PC-3 (cell line): ENCODE data around the gene COMMD6. TPM values are rescaled to one million over a fixed set of nuclear protein-coding genes. Genes with fewer than 3 reads are reported as not detected.

ENCODE experiments used
- ATAC-seq: fragments of 200-7000 bp; cut with Tn5 transposase; 2 replicates; pipeline ENCODE4 v1.9.1; 2020; ENCODE audit warnings: mild to moderate bottlenecking, moderate library complexity
- BruUV-seq: library from RNA; stranded (reverse); fragments of 400-500 nt; replicated peaks from 2 replicates; lab custom pipeline; 2021; lab: Mats Ljungman, UMichigan
- CTCF ChIA-PET: fragments of 300-600 bp; sonication (Branson Sonifier 250); formaldehyde crosslinking; loops from one replicate; lab custom pipeline; 2022; ENCODE audit warnings: antibody characterized with exemption; lab: Charles Lee
- POLR2A ChIA-PET: fragments of 300-600 bp; sonication (Branson Sonifier 250); formaldehyde crosslinking; loops from one replicate; lab custom pipeline; 2022; ENCODE audit warnings: antibody characterized with exemption; ENCODE audit not compliant: unreplicated experiment; lab: Charles Lee
- DNase-seq: peaks from one replicate; pipeline ENCODE4 v3.0.0-alpha.2; 2015
- H2AFZ ChIP-seq: fragments of 300-600 bp; sonication (generic); 2 replicates; pipeline ENCODE4 v1.6.0; 2016; ENCODE audit warnings: antibody characterized with exemption, low read length
- H3F3A ChIP-seq: fragments of 300-600 bp; sonication (generic); one replicate; pipeline ENCODE4 v1.6.0; 2017; ENCODE audit warnings: antibody characterized with exemption, low read length, control low read depth, mild to moderate bottlenecking; ENCODE audit not compliant: unreplicated experiment
- H3K27ac ChIP-seq: fragments of 300-600 bp; sonication (generic); 2 replicates; pipeline ENCODE4 v1.5.1; 2016; ENCODE audit warnings: mild to moderate bottlenecking, low read length
- H3K27me3 ChIP-seq: fragments of 300-600 bp; sonication (generic); 2 replicates; pipeline ENCODE4 v1.6.1; 2016; ENCODE audit warnings: low read length, mixed read lengths
- H3K36me3 ChIP-seq: fragments of 300-600 bp; sonication (generic); 2 replicates; pipeline ENCODE4 v1.6.1; 2016; ENCODE audit warnings: low read depth, mixed run types, low read length, mixed read lengths
- H3K4me1 ChIP-seq: fragments of 300-600 bp; sonication (generic); 2 replicates; pipeline ENCODE4 v1.5.1; 2016; ENCODE audit warnings: low read length; ENCODE audit not compliant: insufficient read depth
- H3K4me2 ChIP-seq: fragments of 300-600 bp; sonication (generic); 2 replicates; pipeline ENCODE4 v1.6.0; 2016; ENCODE audit warnings: low read length
- H3K4me3 ChIP-seq: fragments of 300-600 bp; sonication (generic); 2 replicates; pipeline ENCODE4 v1.5.1; 2016; ENCODE audit warnings: mild to moderate bottlenecking, low read length, mixed read lengths
- H3K79me2 ChIP-seq: fragments of 300-600 bp; sonication (generic); 2 replicates; pipeline ENCODE4 v1.6.1; 2017; ENCODE audit warnings: low read length, mixed read lengths
- H3K9ac ChIP-seq: fragments of 300-600 bp; sonication (generic); 2 replicates; pipeline ENCODE4 v1.6.0; 2016; ENCODE audit warnings: mild to moderate bottlenecking, low read length
- H3K9me2 ChIP-seq: fragments of 300-600 bp; sonication (generic); replicated peaks from 2 replicates; pipeline ENCODE4 v1.6.1; 2016; ENCODE audit warnings: mixed run types, low read length, mixed read lengths
- H3K9me3 ChIP-seq: fragments of 300-600 bp; sonication (generic); 2 replicates; pipeline ENCODE4 v1.6.1; 2016; ENCODE audit warnings: low read length, mixed read lengths
- H4K20me1 ChIP-seq: fragments of 300-600 bp; sonication (generic); 2 replicates; pipeline ENCODE4 v1.6.1; 2016; ENCODE audit warnings: low read length, mixed read lengths
- EZH2 ChIP-seq: fragments of 300-600 bp; sonication (generic); IDR thresholded peaks from one replicate; pipeline ENCODE4 v1.6.1; 2017; ENCODE audit warnings: antibody characterized with exemption, mild to moderate bottlenecking, low read length; ENCODE audit not compliant: unreplicated experiment
- EZH2phosphoT487 ChIP-seq: fragments of 300-600 bp; sonication (generic); IDR thresholded peaks from 2 replicates; pipeline ENCODE4 v1.6.1; 2018; ENCODE audit warnings: mild to moderate bottlenecking, antibody characterized with exemption, low read length, borderline replicate concordance
- intact Hi-C: fragments of 100-400 bp; cut with micrococcal nuclease; formaldehyde crosslinking; loops from 2 replicates; pipeline ENCODE4 v1.9.0; 2023
- total RNA-seq: library from RNA; depleted of rRNA; stranded (reverse); fragments of >200 nt; gene quantifications from 2 replicates; pipeline ENCODE4 v1.2.3, GENCODE V29; 2014; rRNA removed
- TF ChIP-seq, protein P1 (sequence below): fragments of 300-600 bp; sonication (generic); conservative IDR thresholded peaks from 2 replicates; pipeline ENCODE4 v1.5.1; 2017; ENCODE audit warnings: antibody characterized with exemption, low read depth, mild to moderate bottlenecking, low read length

COMMD6 gene
- total RNA-seq, 1 experiment from 2014 or later: 46.7 TPM

DNA sequence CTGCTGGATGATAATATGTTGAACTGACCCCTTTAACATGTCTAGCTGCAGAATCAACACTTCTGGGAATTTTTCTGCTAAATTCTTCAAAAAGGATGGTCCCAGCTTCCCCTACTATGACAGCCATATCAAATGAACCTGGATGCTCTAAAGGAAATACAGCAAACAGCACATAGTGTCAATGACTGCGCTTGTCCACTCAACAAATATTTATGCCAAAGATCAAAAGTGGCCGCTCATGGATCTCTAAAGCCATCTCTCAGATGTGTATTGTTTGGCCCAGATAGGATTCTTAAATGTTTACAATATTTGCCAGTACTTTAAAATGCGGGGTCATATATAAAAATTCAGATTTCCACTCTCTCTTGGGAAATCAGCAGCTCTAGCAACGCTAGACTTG, 59.0 kb downstream of the COMMD6 start:
- Histone ChIP-seq H3K27ac (peak overlapping the region; percentile 67), H3K36me3 (no peaks in the 10 kb centered on the region), H3K79me2 (peaks cover 50% of the 10 kb centered on the region), H3K9me2 (no peaks in the 10 kb centered on the region), H4K20me1 (peaks cover 15% of the 10 kb centered on the region; the same call in 1 of the 2 replicates), H3F3A (no peaks in the 10 kb centered on the region), H3K4me2 (peak overlapping the region; percentile 93), H2AFZ (no peak overlapping the region), H3K9me3 (no peaks in the 10 kb centered on the region), H3K9ac (peak overlapping the region; percentile 13; the same call in 1 of the 2 replicates), H3K4me1 (peaks cover 30% of the 10 kb centered on the region), H3K27me3 (no peaks in the 10 kb centered on the region), H3K4me3 (peak overlapping the region; percentile 77)
- TF ChIP-seq, protein P1, sequence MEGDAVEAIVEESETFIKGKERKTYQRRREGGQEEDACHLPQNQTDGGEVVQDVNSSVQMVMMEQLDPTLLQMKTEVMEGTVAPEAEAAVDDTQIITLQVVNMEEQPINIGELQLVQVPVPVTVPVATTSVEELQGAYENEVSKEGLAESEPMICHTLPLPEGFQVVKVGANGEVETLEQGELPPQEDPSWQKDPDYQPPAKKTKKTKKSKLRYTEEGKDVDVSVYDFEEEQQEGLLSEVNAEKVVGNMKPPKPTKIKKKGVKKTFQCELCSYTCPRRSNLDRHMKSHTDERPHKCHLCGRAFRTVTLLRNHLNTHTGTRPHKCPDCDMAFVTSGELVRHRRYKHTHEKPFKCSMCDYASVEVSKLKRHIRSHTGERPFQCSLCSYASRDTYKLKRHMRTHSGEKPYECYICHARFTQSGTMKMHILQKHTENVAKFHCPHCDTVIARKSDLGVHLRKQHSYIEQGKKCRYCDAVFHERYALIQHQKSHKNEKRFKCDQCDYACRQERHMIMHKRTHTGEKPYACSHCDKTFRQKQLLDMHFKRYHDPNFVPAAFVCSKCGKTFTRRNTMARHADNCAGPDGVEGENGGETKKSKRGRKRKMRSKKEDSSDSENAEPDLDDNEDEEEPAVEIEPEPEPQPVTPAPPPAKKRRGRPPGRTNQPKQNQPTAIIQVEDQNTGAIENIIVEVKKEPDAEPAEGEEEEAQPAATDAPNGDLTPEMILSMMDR: no peak
- TF ChIP-seq EZH2: no peak
- no peak for TF ChIP-seq EZH2phosphoT487
- DNase-seq: no peak
- intact Hi-C loops: loop anchor here (2.0 kb wide), 1 partner anchor 22 kb away; no protein-coding TSS in a partner anchor
- POLR2A ChIA-PET: interaction anchor here (0.6 kb wide), 1 partner anchor 56 kb away, joined by 3 read pairs; no protein-coding TSS in a partner anchor
- no TSS peak for BruUV-seq
- ATAC-seq: no peak
- CTCF ChIA-PET: no interaction called here

Other genes starting within 250 kb of the COMMD6 start
- 15.1 and 22.3 TPM in 2 replicates for gene TBC1D4, start 55.7 kb downstream of the COMMD6 start, total RNA-seq
- gene UCHL3, start 11.9 kb upstream of the COMMD6 start, total RNA-seq: 38.6 and 50.0 TPM in 2 replicates
- gene LMO7, start 98.5 kb upstream of the COMMD6 start, total RNA-seq: 83.6 and 107 TPM in 2 replicates